H1 (cell line): ENCODE data around the gene HTRA1. TPM values are rescaled to one million over a fixed set of nuclear protein-coding genes. Genes with fewer than 3 reads are reported as not detected.

ENCODE experiments used
- CTCF ChIA-PET: fragments of 300-600 bp; sonication (Branson Sonifier 250); formaldehyde crosslinking; loops from one replicate; lab custom pipeline; 2021; ENCODE audit not compliant: partially characterized antibody; lab: Charles Lee
- POLR2A ChIA-PET: fragments of 300-600 bp; sonication (Branson Sonifier 250); formaldehyde crosslinking; loops from one replicate; lab custom pipeline; 2021; ENCODE audit warnings: inconsistent platforms; ENCODE audit not compliant: partially characterized antibody; lab: Charles Lee
- DNase-seq, 2 experiments: peaks; one replicate each; pipeline versions ENCODE4 v3.0.0 to v3.0.0-alpha.2; 2010 to 2022; ENCODE audit warnings: low spot score in 2 of 2, low read depth in 1 of 2, mixed read lengths in 1 of 2
- FAIRE-seq: peaks from 2 replicates; lab custom pipeline; 2011; peaks lifted over from hg19 to GRCh38; lab: Jason Lieb, UNC
- H2AFZ ChIP-seq: 2 replicates; pipeline ENCODE4 v1.8.1; 2012; ENCODE audit warnings: low read length, inconsistent platforms
- H2AK5ac ChIP-seq: 2 replicates; pipeline ENCODE4 v1.6.1; 2013; ENCODE audit warnings: low read depth, low read length
- H2BK120ac ChIP-seq: replicated peaks from 2 replicates; pipeline ENCODE3; 2013; ENCODE audit warnings: low read depth, low read length, inconsistent platforms
- H2BK12ac ChIP-seq: 2 replicates; pipeline ENCODE4 v1.6.1; 2013; ENCODE audit warnings: low read depth, low read length
- H2BK15ac ChIP-seq: 2 replicates; pipeline ENCODE4 v1.6.1; 2013; ENCODE audit warnings: low read length
- H2BK20ac ChIP-seq: 2 replicates; pipeline ENCODE4 v1.6.1; 2013; ENCODE audit warnings: low read length
- H2BK5ac ChIP-seq: 2 replicates; pipeline ENCODE4 v1.6.1; 2013; ENCODE audit warnings: low read depth, low read length
- H3K14ac ChIP-seq: 2 replicates; pipeline ENCODE4 v1.6.1; 2013; ENCODE audit warnings: inconsistent platforms; ENCODE audit not compliant: insufficient read length
- H3K18ac ChIP-seq: 2 replicates; pipeline ENCODE4 v1.6.1; 2013; ENCODE audit warnings: low read length; ENCODE audit errors: extremely low read depth
- H3K23ac ChIP-seq: 2 replicates; pipeline ENCODE4 v1.6.1; 2013; ENCODE audit warnings: inconsistent platforms; ENCODE audit not compliant: insufficient read length
- H3K23me2 ChIP-seq: 2 replicates; pipeline ENCODE4 v1.6.1; 2013; ENCODE audit warnings: low read depth, low read length
- H3K27ac ChIP-seq: 2 replicates; pipeline ENCODE4 v1.6.1; 2011; ENCODE audit warnings: low read depth, low read length, inconsistent platforms
- H3K27me3 ChIP-seq, 4 experiments: replicated peaks in 1 of 4; 1 replicate in 1 of 4; 2 replicates in 3 of 4; pipeline versions ENCODE4 v1.6.1 to v1.8.1; 2011 to 2013; ENCODE audit warnings: low read length in 3 of 4, mild to moderate bottlenecking in 3 of 4, inconsistent platforms in 2 of 4, mixed read lengths in 2 of 4, moderate library complexity in 1 of 4; ENCODE audit not compliant: control insufficient read depth in 3 of 4, insufficient read depth in 3 of 4; ENCODE audit errors: extremely low read depth in 1 of 4
- H3K36me3 ChIP-seq, 4 experiments: 2 replicates each; pipeline versions ENCODE4 v1.6.1 to v1.8.1; 2011 to 2013; ENCODE audit warnings: mild to moderate bottlenecking in 4 of 4, low read length in 3 of 4, moderate library complexity in 2 of 4, control low read depth in 1 of 4, inconsistent platforms in 1 of 4; ENCODE audit not compliant: insufficient read depth in 4 of 4, control insufficient read depth in 2 of 4
- H3K4ac ChIP-seq: replicated peaks from 2 replicates; pipeline ENCODE3; 2013; ENCODE audit warnings: low read length, low read depth, mixed read lengths, inconsistent platforms; ENCODE audit not compliant: insufficient read length
- H3K4me1 ChIP-seq, 4 experiments: replicated peaks in 1 of 4; 1 replicate in 1 of 4; 2 replicates in 3 of 4; pipeline versions ENCODE4 v1.6.1 to v1.8.1; 2011 to 2013; ENCODE audit warnings: low read length in 3 of 4, inconsistent platforms in 2 of 4, mixed read lengths in 1 of 4; ENCODE audit not compliant: insufficient read depth in 4 of 4, control insufficient read depth in 3 of 4
- H3K4me2 ChIP-seq, 2 experiments: 2 replicates each; pipeline versions ENCODE4 v1.6.1 to v1.8.1; 2011 to 2013; ENCODE audit warnings: low read depth in 2 of 2, low read length in 2 of 2, control low read depth in 1 of 2, inconsistent platforms in 1 of 2, mild to moderate bottlenecking in 1 of 2; ENCODE audit not compliant: insufficient read depth in 1 of 2
- H3K4me3 ChIP-seq, 4 experiments: fragments of 200-600, 300-600 bp in 1 of 4; sonication (generic), shearing (Covaris generic), sonication (Bioruptor Twin) in 1 of 4; 2 replicates each; pipeline versions ENCODE4 v1.5.1 to v1.8.1; 2011 to 2016; ENCODE audit warnings: low read length in 4 of 4, low read depth in 3 of 4, control low read depth in 2 of 4, inconsistent platforms in 2 of 4, mild to moderate bottlenecking in 2 of 4, mixed read lengths in 1 of 4, moderate library complexity in 1 of 4; ENCODE audit not compliant: insufficient read depth in 2 of 4; ENCODE audit errors: extremely low read depth in 1 of 4
- H3K56ac ChIP-seq: replicated peaks from 2 replicates; pipeline ENCODE3; 2013; ENCODE audit warnings: low read depth, mild to moderate bottlenecking, mixed read lengths, low read length, inconsistent platforms; ENCODE audit not compliant: insufficient read length
- H3K79me1 ChIP-seq: 2 replicates; pipeline ENCODE4 v1.6.1; 2013; ENCODE audit warnings: low read depth, low read length, control low read depth
- H3K79me2 ChIP-seq, 2 experiments: 2 replicates each; pipeline versions ENCODE4 v1.6.1 to v1.8.1; 2012 to 2013; ENCODE audit warnings: low read length in 2 of 2, mild to moderate bottlenecking in 2 of 2, inconsistent platforms in 1 of 2; ENCODE audit not compliant: insufficient read depth in 2 of 2, control insufficient read depth in 1 of 2
- H3K9ac ChIP-seq, 4 experiments: replicated peaks in 1 of 4; 1 replicate in 1 of 4; 2 replicates in 3 of 4; pipeline versions ENCODE4 v1.6.1 to v1.8.1; 2011 to 2013; ENCODE audit warnings: low read depth in 3 of 4, low read length in 3 of 4, control low read depth in 2 of 4, mild to moderate bottlenecking in 2 of 4, moderate library complexity in 2 of 4, inconsistent platforms in 1 of 4; ENCODE audit errors: extremely low read depth in 1 of 4
- H3K9me3 ChIP-seq, 2 experiments: 2 replicates each; pipeline versions ENCODE4 v1.6.1 to v1.8.1; 2012 to 2013; ENCODE audit warnings: mild to moderate bottlenecking in 2 of 2, moderate library complexity in 2 of 2, control low read depth in 1 of 2, inconsistent platforms in 1 of 2, low read depth in 1 of 2, low read length in 1 of 2, mixed read lengths in 1 of 2; ENCODE audit not compliant: insufficient read depth in 2 of 2
- H4K20me1 ChIP-seq, 2 experiments: replicated peaks in 1 of 2; 2 replicates each; pipeline versions ENCODE3 to v1.8.1; 2011 to 2013; ENCODE audit warnings: inconsistent platforms in 2 of 2, low read length in 2 of 2, mild to moderate bottlenecking in 1 of 2; ENCODE audit not compliant: insufficient read depth in 2 of 2, control insufficient read depth in 1 of 2
- H4K5ac ChIP-seq: 2 replicates; pipeline ENCODE4 v1.6.1; 2013; ENCODE audit warnings: low read length, low read depth, mixed read lengths, inconsistent platforms; ENCODE audit not compliant: insufficient read length
- H4K8ac ChIP-seq: 2 replicates; pipeline ENCODE4 v1.8.0; 2013; ENCODE audit warnings: mild to moderate bottlenecking, moderate library complexity, low read length, inconsistent platforms; ENCODE audit not compliant: insufficient read depth; ENCODE audit errors: extremely low read depth
- H4K91ac ChIP-seq: replicated peaks from 2 replicates; pipeline ENCODE3; 2013; ENCODE audit warnings: low read length, mixed read lengths, inconsistent platforms; ENCODE audit not compliant: insufficient read length
- BACH1 ChIP-seq: IDR thresholded peaks from 2 replicates; pipeline ENCODE4 v1.6.1; 2012; ENCODE audit warnings: low read length, improper control_type of control experiment
- POLR2A ChIP-seq, 2 experiments: IDR thresholded peaks; 1 replicate in 1 of 2; 2 replicates in 1 of 2; pipeline ENCODE4 v1.6.1; 2011; ENCODE audit warnings: low read depth in 2 of 2, low read length in 2 of 2, mild to moderate bottlenecking in 2 of 2; ENCODE audit errors: control extremely low read depth in 1 of 2
- RAD21 ChIP-seq, 2 experiments: IDR thresholded peaks in 1 of 2; conservative IDR thresholded peaks in 1 of 2; 2 replicates each; pipeline ENCODE4 v1.6.1; 2011; ENCODE audit warnings: low read depth in 2 of 2, low read length in 2 of 2, improper control_type of control experiment in 1 of 2, inconsistent platforms in 1 of 2, mild to moderate bottlenecking in 1 of 2, moderate library complexity in 1 of 2
- RXRA ChIP-seq: IDR thresholded peaks from 2 replicates; pipeline ENCODE4 v1.6.1; 2011; ENCODE audit warnings: low read depth, mild to moderate bottlenecking, low read length, moderate library complexity; ENCODE audit not compliant: insufficient read depth
- SP2 ChIP-seq: IDR thresholded peaks from 2 replicates; pipeline ENCODE4 v1.6.1; 2012; ENCODE audit warnings: mild to moderate bottlenecking, low read length, inconsistent platforms
- TEAD4 ChIP-seq: IDR thresholded peaks from 2 replicates; pipeline ENCODE4 v1.6.1; 2012; ENCODE audit warnings: low read depth, low read length, inconsistent platforms, mixed read lengths
- WGBS, 2 experiments: shearing (Covaris generic) in 1 of 2; methylation state at CpG; one replicate each; pipeline versions ENCODE4 v1.1.6 to v1.1.7; 2013 to 2015; ENCODE audit warnings: low lambda C conversion rate in 2 of 2, mixed read lengths in 2 of 2, inconsistent platforms in 1 of 2, low coverage in 1 of 2, missing lambda C conversion rate in 1 of 2; ENCODE audit not compliant: insufficient replicate concordance in 2 of 2, insufficient coverage in 1 of 2, insufficient read length in 1 of 2; ENCODE audit errors: extremely low coverage in 1 of 2, missing lambda C conversion rate in 1 of 2; 5-methylcytosine and 5-hydroxymethylcytosine counted together
- polyA plus RNA-seq, 7 experiments: library from polyadenylated mRNA; depleted of rRNA in 3 of 7; stranded (reverse) in 5 of 7; unstranded in 2 of 7; fragments of >200 nt in 5 of 7; fragments of 200-250 nt in 2 of 7; gene quantifications; 1 replicate in 5 of 7; 2 replicates in 1 of 7; 4 replicates in 1 of 7; pipeline versions ENCODE4 v1.2.1 to v1.2.3, GENCODE V29; 2011 to 2013; ENCODE audit warnings: missing spikeins in 2 of 7, mixed read lengths in 2 of 7
- total RNA-seq: library from RNA; stranded (reverse); fragmentation: NEBNext Ultra II Directional; extraction: Animal tissue kit (Norgen Biotek cat#: 25700); gene quantifications from 2 replicates; pipeline ENCODE4 v1.2.1, GENCODE V29; 2021
- TF ChIP-seq, protein P1 (sequence below): IDR thresholded peaks from 2 replicates; pipeline ENCODE4 v1.6.1; 2012; ENCODE audit warnings: inconsistent platforms

Gene HTRA1
- total and polyA plus RNA-seq, 2 of the 8 experiments (the other 6 are each of a cell fraction or from before 2014, with no cell fraction given): 15.8 to 20.1 TPM

DNA sequence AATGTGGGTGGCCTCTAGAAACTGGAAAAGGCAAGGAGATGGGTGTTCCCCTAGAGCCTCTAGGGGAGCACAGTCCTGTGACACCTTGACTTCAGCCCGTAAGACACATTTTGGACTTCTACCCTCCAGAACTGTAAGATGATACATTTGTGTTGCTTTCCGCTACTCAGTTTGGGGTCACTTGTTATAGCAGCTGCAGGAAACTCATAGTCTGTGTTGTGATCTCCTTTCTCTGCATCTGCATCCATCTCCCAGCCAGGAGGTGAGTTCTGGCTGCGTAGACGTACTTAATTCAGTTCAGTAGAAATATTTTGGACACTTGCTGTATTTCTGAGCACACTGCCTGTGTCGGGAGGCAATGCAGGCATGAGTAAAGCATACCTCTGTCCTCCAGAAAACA is 69.9 kb downstream of the HTRA1 start:
- FAIRE-seq: no peak
- TF ChIP-seq SP2: no peak
- no peak for TF ChIP-seq TEAD4
- no peak for TF ChIP-seq RAD21 (IDR thresholded peaks at IDR 0.05 in 1 of 2, conservative IDR thresholded peaks at IDR 0.05 in 1 of 2; ENCODE audit: low read depth in 2 of 2, low read length in 2 of 2)
- TF ChIP-seq BACH1: no peak
- no peak for TF ChIP-seq POLR2A (IDR thresholded peaks at IDR 0.05; ENCODE audit: control extremely low read depth in 1 of 2, low read depth in 2 of 2, low read length in 2 of 2)
- no peak for TF ChIP-seq RXRA
- TF ChIP-seq, protein P1, sequence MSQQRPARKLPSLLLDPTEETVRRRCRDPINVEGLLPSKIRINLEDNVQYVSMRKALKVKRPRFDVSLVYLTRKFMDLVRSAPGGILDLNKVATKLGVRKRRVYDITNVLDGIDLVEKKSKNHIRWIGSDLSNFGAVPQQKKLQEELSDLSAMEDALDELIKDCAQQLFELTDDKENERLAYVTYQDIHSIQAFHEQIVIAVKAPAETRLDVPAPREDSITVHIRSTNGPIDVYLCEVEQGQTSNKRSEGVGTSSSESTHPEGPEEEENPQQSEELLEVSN: no peak

More for the DNA sequence above, 69.9 kb downstream of the HTRA1 start:
- H2BK20ac ChIP-seq: no peak overlapping the region
- no peak overlapping the region for H2BK15ac ChIP-seq
- WGBS, 2 experiments: 90% methylated on average over 5 of the region's 5 CpGs; no CpG with 5 or more reads in 1 of the 2 experiments
- H3K4ac ChIP-seq: no peak overlapping the region
- ChIA-PET CTCF (interaction anchor here (1.0 kb wide), 1 partner anchor 12 kb away, joined by 3 read pairs; no protein-coding TSS in a partner anchor), POLR2A (no interaction called here)
- no peaks in the 10 kb centered on the region for H3K23me2 ChIP-seq
- no peak overlapping the region for H3K9ac ChIP-seq
- H3K27ac ChIP-seq: no peak overlapping the region
- no peaks in the 10 kb centered on the region for H3K79me2 ChIP-seq
- H2BK120ac ChIP-seq: no peak overlapping the region
- 0 out of 4 replicates have a peak, but pooled peaks cover 0 to 3% of the 10 kb centered on the region in 2 experiments for H3K9me3 ChIP-seq
- no peak overlapping the region for H2BK5ac ChIP-seq
- H3K14ac ChIP-seq: no peak overlapping the region
- no peaks in the 10 kb centered on the region for H3K79me1 ChIP-seq
- H4K5ac ChIP-seq: no peak overlapping the region
- no peak overlapping the region for H3K56ac ChIP-seq
- no peak overlapping the region for H2AK5ac ChIP-seq
- no peak for DNase-seq
- H3K23ac ChIP-seq: no peak overlapping the region
- no peak overlapping the region for H3K4me2 ChIP-seq
- no peak overlapping the region for H2BK12ac ChIP-seq
- H3K4me3 ChIP-seq: no peak overlapping the region
- no peaks in the 10 kb centered on the region for H3K27me3 ChIP-seq
- H3K4me1 ChIP-seq: no peaks in the 10 kb centered on the region
- H3K36me3 ChIP-seq: no peaks in the 10 kb centered on the region
- no peak overlapping the region for H3K18ac ChIP-seq
- no peaks in the 10 kb centered on the region for H4K20me1 ChIP-seq
- H2AFZ ChIP-seq: no peak overlapping the region; the same call in 1 of the 2 replicates
- no peak overlapping the region for H4K8ac ChIP-seq
- no peak overlapping the region for H4K91ac ChIP-seq
